ENCODE data around the gene SHANK2. TPM values are rescaled to one million over a fixed set of nuclear protein-coding genes. Genes with fewer than 3 reads are reported as not detected.

The SHANK2 gene
- polyA plus RNA-seq, 3 donors from 2014 or later = not detected

GRCh38 chr11:71245601-71246391, 6.6 kb downstream of the SHANK2 start:
- Mint-ChIP-seq H3K4me3 (no peak overlapping the region), H3K27ac (no peak overlapping the region), H3K4me1 (peaks cover 0 to 2% of the 10 kb centered on the region in 2 donors), H3K9me3 (no peaks in the 10 kb centered on the region), H3K36me3 (no peaks in the 10 kb centered on the region), H3K27me3 (ENCODE audit: low read depth in 3 of 3) (peaks cover 7 to 20% (median 11%) of the 10 kb centered on the region in 3 donors)
- DNase-seq = no peak

- Mint-ChIP-seq H3K36me3 (no peaks in the 10 kb centered on the region), H3K4me3 (no peak overlapping the region), H3K9me3 (no peaks in the 10 kb centered on the region), H3K27ac (no peak overlapping the region), H3K4me1 (no peaks in the 10 kb centered on the region), H3K27me3 (ENCODE audit: low read depth in 3 of 3) (peaks cover 3 to 7% (median 3%) of the 10 kb centered on the region in 3 donors)
- DNase-seq = no peak
Measured at GRCh38 chr11:71244116-71244810, 8.1 kb downstream of the SHANK2 start.

GRCh38 chr11:71242391-71242790, 10.0 kb downstream of the SHANK2 start:
- Mint-ChIP-seq H3K9me3 (no peaks in the 10 kb centered on the region), H3K27ac (no peak overlapping the region), H3K4me1 (no peaks in the 10 kb centered on the region), H3K27me3 (ENCODE audit: low read depth in 3 of 3) (peaks cover 0 to 7% (median 3%) of the 10 kb centered on the region in 3 donors), H3K36me3 (no peaks in the 10 kb centered on the region), H3K4me3 (no peak overlapping the region)
- no peak for DNase-seq

- no peaks in the 10 kb centered on the region for H3K9me3 Mint-ChIP-seq
- no peaks in the 10 kb centered on the region for H3K36me3 Mint-ChIP-seq
- H3K27me3 Mint-ChIP-seq (ENCODE audit: low read depth in 3 of 3) = peaks cover 0 to 7% (median 3%) of the 10 kb centered on the region in 3 donors
- H3K27ac Mint-ChIP-seq = no peak overlapping the region
- H3K4me1 Mint-ChIP-seq = no peaks in the 10 kb centered on the region
- H3K4me3 Mint-ChIP-seq = no peak overlapping the region
- no peak for DNase-seq
Measured at GRCh38 chr11:71241721-71242259, 10.6 kb downstream of the SHANK2 start.

- no peak overlapping the region for H3K27ac Mint-ChIP-seq
- H3K27me3 Mint-ChIP-seq (ENCODE audit: low read depth in 3 of 3) = peaks cover 0 to 7% (median 3%) of the 10 kb centered on the region in 3 donors
- H3K9me3 Mint-ChIP-seq = no peaks in the 10 kb centered on the region
- no peaks in the 10 kb centered on the region for H3K36me3 Mint-ChIP-seq
- no peak overlapping the region for H3K4me3 Mint-ChIP-seq
- DNase-seq = no peak
- H3K4me1 Mint-ChIP-seq = no peaks in the 10 kb centered on the region
Measured at GRCh38 chr11:71240865-71241691, 11.3 kb downstream of the SHANK2 start.

GRCh38 chr11:71240061-71240690, 12.2 kb downstream of the SHANK2 start:
- no peaks in the 10 kb centered on the region for H3K9me3 Mint-ChIP-seq
- no peaks in the 10 kb centered on the region for H3K36me3 Mint-ChIP-seq
- no peaks in the 10 kb centered on the region for H3K4me1 Mint-ChIP-seq
- peaks cover 0 to 7% (median 7%) of the 10 kb centered on the region in 3 donors for H3K27me3 Mint-ChIP-seq (ENCODE audit: low read depth in 3 of 3)
- H3K27ac Mint-ChIP-seq = no peak overlapping the region
- no peak overlapping the region for H3K4me3 Mint-ChIP-seq
- DNase-seq = no peak

- H3K4me3 Mint-ChIP-seq = no peak overlapping the region
- no peaks in the 10 kb centered on the region for H3K4me1 Mint-ChIP-seq
Measured at GRCh38 chr11:71239581-71239980, 12.8 kb downstream of the SHANK2 start.

GRCh38 chr11:71238941-71239340, 13.4 kb downstream of the SHANK2 start:
- H3K36me3 Mint-ChIP-seq = no peaks in the 10 kb centered on the region
- H3K27ac Mint-ChIP-seq = no peak overlapping the region
- H3K4me3 Mint-ChIP-seq = no peak overlapping the region
- H3K27me3 Mint-ChIP-seq (ENCODE audit: low read depth in 3 of 3) = peaks cover 0 to 9% (median 4%) of the 10 kb centered on the region in 3 donors
- no peaks in the 10 kb centered on the region for H3K4me1 Mint-ChIP-seq
- no peaks in the 10 kb centered on the region for H3K9me3 Mint-ChIP-seq
- no peak for DNase-seq

More at GRCh38 chr11:71239581-71239980, 12.8 kb downstream of the SHANK2 start:
- H3K9me3 Mint-ChIP-seq = no peaks in the 10 kb centered on the region
- H3K27ac Mint-ChIP-seq = no peak overlapping the region
- DNase-seq = no peak
- H3K36me3 Mint-ChIP-seq = no peaks in the 10 kb centered on the region
- peaks cover 0 to 9% (median 7%) of the 10 kb centered on the region in 3 donors for H3K27me3 Mint-ChIP-seq (ENCODE audit: low read depth in 3 of 3)

- peaks cover 2 to 9% (median 4%) of the 10 kb centered on the region in 3 donors for H3K27me3 Mint-ChIP-seq (ENCODE audit: low read depth in 3 of 3)
- DNase-seq = no peak
- H3K36me3 Mint-ChIP-seq = no peaks in the 10 kb centered on the region
- H3K9me3 Mint-ChIP-seq = no peaks in the 10 kb centered on the region
- no peak overlapping the region for H3K4me3 Mint-ChIP-seq
- no peak overlapping the region for H3K27ac Mint-ChIP-seq
- H3K4me1 Mint-ChIP-seq = no peaks in the 10 kb centered on the region
Measured at GRCh38 chr11:71238285-71238875, 14.0 kb downstream of the SHANK2 start.

- H3K9me3 Mint-ChIP-seq = no peaks in the 10 kb centered on the region
- H3K4me3 Mint-ChIP-seq = no peak overlapping the region
- no peaks in the 10 kb centered on the region for H3K4me1 Mint-ChIP-seq
- DNase-seq = no peak
- no peak overlapping the region for H3K27ac Mint-ChIP-seq
- peaks cover 4 to 12% (median 6%) of the 10 kb centered on the region in 3 donors for H3K27me3 Mint-ChIP-seq (ENCODE audit: low read depth in 3 of 3)
- H3K36me3 Mint-ChIP-seq = no peaks in the 10 kb centered on the region
Measured at GRCh38 chr11:71237853-71238252, 14.5 kb downstream of the SHANK2 start.

- H3K9me3 Mint-ChIP-seq = no peaks in the 10 kb centered on the region
- no peaks in the 10 kb centered on the region for H3K4me1 Mint-ChIP-seq
- H3K36me3 Mint-ChIP-seq = no peaks in the 10 kb centered on the region
- H3K27me3 Mint-ChIP-seq (ENCODE audit: low read depth in 3 of 3) = peaks cover 4 to 9% (median 6%) of the 10 kb centered on the region in 3 donors
- no peak overlapping the region for H3K4me3 Mint-ChIP-seq
- no peak for DNase-seq
- no peak overlapping the region for H3K27ac Mint-ChIP-seq
Measured at GRCh38 chr11:71236836-71237475, 15.4 kb downstream of the SHANK2 start.

- peaks cover 4 to 6% (median 5%) of the 10 kb centered on the region in 3 donors for H3K27me3 Mint-ChIP-seq (ENCODE audit: low read depth in 3 of 3)
- no peaks in the 10 kb centered on the region for H3K4me1 Mint-ChIP-seq
- H3K27ac Mint-ChIP-seq = no peak overlapping the region
- H3K36me3 Mint-ChIP-seq = no peaks in the 10 kb centered on the region
- no peak for DNase-seq
- H3K9me3 Mint-ChIP-seq = no peaks in the 10 kb centered on the region
- H3K4me3 Mint-ChIP-seq = no peak overlapping the region
Measured at GRCh38 chr11:71235719-71236118, 16.7 kb downstream of the SHANK2 start.
